Endothelial cell of umbilical vein (primary cell): ENCODE measurements around the gene CFAP46. TPM values are rescaled to one million over a fixed set of nuclear protein-coding genes. Genes with fewer than 3 reads are reported as not detected.

ENCODE experiments used
- BruUV-seq: library from RNA; stranded (reverse); fragments of 400-500 nt; replicated peaks from 2 replicates; lab custom pipeline; 2021; lab: Mats Ljungman, UMichigan
- CTCF ChIA-PET: fragments of 300-600, 350-600 bp; sonication (Branson Sonifier 250); formaldehyde crosslinking; loops from one replicate; lab custom pipeline; 2021; ENCODE audit warnings: antibody characterized with exemption, inconsistent platforms; lab: Charles Lee
- POLR2A ChIA-PET: fragments of 300-600, 350-600 bp; sonication (Branson Sonifier 250); formaldehyde crosslinking; loops from one replicate; lab custom pipeline; 2021; ENCODE audit warnings: antibody characterized with exemption, inconsistent platforms; lab: Charles Lee
- DNase-seq: peaks from one replicate; pipeline ENCODE4 v3.0.0-alpha.2; 2011; ENCODE audit warnings: low read depth, low spot score
- FAIRE-seq: peaks from 2 replicates; lab custom pipeline; 2011; peaks lifted over from hg19 to GRCh38; lab: Jason Lieb, UNC
- H2AFZ ChIP-seq: 2 replicates; pipeline ENCODE4 v1.6.0; 2012; ENCODE audit warnings: low read depth, low read length, control low read depth, inconsistent platforms
- H3K27ac ChIP-seq: 2 replicates; pipeline ENCODE4 v1.5.1; 2011; ENCODE audit warnings: low read depth, mild to moderate bottlenecking, control low read depth, low read length, moderate library complexity; ENCODE audit not compliant: insufficient read depth
- H3K27me3 ChIP-seq, 2 experiments: 2 replicates each; pipeline versions ENCODE4 v1.6.0 to v1.6.1; 2011; ENCODE audit warnings: low read length in 2 of 2, mixed read lengths in 1 of 2; ENCODE audit not compliant: control insufficient read depth in 2 of 2, insufficient read depth in 2 of 2
- H3K36me3 ChIP-seq, 2 experiments: 2 replicates in 1 of 2; 3 replicates in 1 of 2; pipeline ENCODE4 v1.5.1; 2011; ENCODE audit warnings: low read length in 2 of 2, mild to moderate bottlenecking in 1 of 2, moderate library complexity in 1 of 2; ENCODE audit not compliant: control insufficient read depth in 2 of 2, insufficient read depth in 2 of 2; ENCODE audit errors: extremely low read depth in 1 of 2
- H3K4me1 ChIP-seq: 3 replicates; pipeline ENCODE4 v1.5.1; 2011; ENCODE audit warnings: mild to moderate bottlenecking, low read length; ENCODE audit not compliant: control insufficient read depth, insufficient read depth; ENCODE audit errors: extremely low read depth
- H3K4me2 ChIP-seq: 2 replicates; pipeline ENCODE4 v1.6.1; 2011; ENCODE audit warnings: low read length, control low read depth, mixed read lengths; ENCODE audit not compliant: insufficient read depth
- H3K4me3 ChIP-seq, 3 experiments: fragments of 200-600 bp in 1 of 3; sonication (generic), shearing (Covaris generic) in 1 of 3; replicated peaks in 1 of 3; 2 replicates each; pipeline ENCODE4 v1.5.1; 2011 to 2016; ENCODE audit warnings: control low read depth in 3 of 3, low read length in 3 of 3, mild to moderate bottlenecking in 2 of 3, inconsistent platforms in 1 of 3, low read depth in 1 of 3, moderate library complexity in 1 of 3; ENCODE audit not compliant: insufficient read depth in 1 of 3
- H3K79me2 ChIP-seq: 2 replicates; pipeline ENCODE4 v1.6.0; 2012; ENCODE audit warnings: low read length, inconsistent platforms; ENCODE audit not compliant: control insufficient read depth, insufficient read depth
- H3K9ac ChIP-seq: replicated peaks from 2 replicates; pipeline ENCODE3; 2011; ENCODE audit warnings: low read length, control low read depth; ENCODE audit not compliant: insufficient read depth; ENCODE audit errors: extremely low read depth
- H3K9me1 ChIP-seq: replicated peaks from 3 replicates; pipeline ENCODE4 v1.6.0; 2011; ENCODE audit warnings: mild to moderate bottlenecking, low read length; ENCODE audit not compliant: control insufficient read depth, insufficient read depth; ENCODE audit errors: extremely low read depth
- H3K9me3 ChIP-seq: replicated peaks from 2 replicates; pipeline ENCODE4 v1.5.1; 2012; ENCODE audit warnings: low read length, inconsistent platforms; ENCODE audit not compliant: control insufficient read depth, insufficient read depth
- H4K20me1 ChIP-seq: replicated peaks from 2 replicates; pipeline ENCODE3; 2011; ENCODE audit warnings: mild to moderate bottlenecking, low read length; ENCODE audit not compliant: control insufficient read depth, insufficient read depth; ENCODE audit errors: extremely low read depth
- EZH2 ChIP-seq: IDR thresholded peaks from 2 replicates; pipeline ENCODE4 v1.6.1; 2012; ENCODE audit warnings: borderline replicate concordance, low read depth, mild to moderate bottlenecking, moderate library complexity, low read length, inconsistent platforms; ENCODE audit not compliant: severe bottlenecking
- FOS ChIP-seq: IDR thresholded peaks from 2 replicates; pipeline ENCODE4 v1.6.1; 2011; ENCODE audit warnings: mild to moderate bottlenecking, low read length, moderate library complexity, borderline replicate concordance; ENCODE audit not compliant: insufficient read depth
- GATA2 ChIP-seq: IDR thresholded peaks from 2 replicates; pipeline ENCODE4 v1.7.0; 2011; ENCODE audit warnings: low read depth, mild to moderate bottlenecking, moderate library complexity, mixed read lengths, low read length; ENCODE audit not compliant: insufficient read length, insufficient read depth
- JUN ChIP-seq: IDR thresholded peaks from 2 replicates; pipeline ENCODE4 v1.6.1; 2011; ENCODE audit warnings: borderline replicate concordance, low read depth; ENCODE audit not compliant: insufficient read length, insufficient read depth
- MYC ChIP-seq: IDR thresholded peaks from one replicate; pipeline ENCODE4 v1.6.1; 2011; ENCODE audit warnings: mild to moderate bottlenecking, low read depth, low read length
- POLR2A ChIP-seq: IDR thresholded peaks from 2 replicates; pipeline ENCODE4 v1.6.1; 2012; ENCODE audit warnings: low read depth, mild to moderate bottlenecking, control low read depth, low read length
- POLR2AphosphoS5 ChIP-seq: IDR thresholded peaks from 2 replicates; pipeline ENCODE4 v1.6.1; 2012; ENCODE audit warnings: low read depth, mild to moderate bottlenecking, control low read depth, low read length, moderate library complexity; ENCODE audit not compliant: insufficient read depth
- dilution Hi-C: fragments of 300-500 bp; cut with MboI; formaldehyde crosslinking; loops from one replicate; pipeline ENCODE4 v1.15.0; 2019; ENCODE audit warnings: low sequenced_read_pairs; ENCODE audit not compliant: extremely low pct_ligation_motif_present
- intact Hi-C: fragments of 100-400 bp; cut with micrococcal nuclease; formaldehyde crosslinking; loops from one replicate; pipeline ENCODE4 v1.10.0; 2022
- polyA plus RNA-seq, 4 experiments: library from polyadenylated mRNA; depleted of rRNA in 3 of 4; stranded (reverse) in 3 of 4; unstranded in 1 of 4; fragments of >200 nt; gene quantifications; 2 replicates each; pipeline versions ENCODE4 v1.2.1 to v1.2.3, GENCODE V29; 2011 to 2012; ENCODE audit warnings: missing spikeins in 1 of 4
- total RNA-seq: library from RNA; stranded (reverse); gene quantifications from 2 replicates; pipeline ENCODE4 v1.2.3, GENCODE V29; 2021
- TF ChIP-seq, protein P1 (sequence below), 2 donors: IDR thresholded peaks; 1 replicate in 1 of 2; 2 replicates in 1 of 2; pipeline ENCODE4 v1.5.1; 2011; ENCODE audit warnings: low read length in 2 of 2, mild to moderate bottlenecking in 2 of 2, moderate library complexity in 2 of 2, control low read depth in 1 of 2, inconsistent platforms in 1 of 2, low read depth in 1 of 2; ENCODE audit not compliant: insufficient read depth in 1 of 2; ENCODE audit errors: extremely low read depth in 1 of 2
- TF ChIP-seq, protein P2 (sequence below): IDR thresholded peaks from 2 replicates; pipeline ENCODE4 v1.6.1; 2011; ENCODE audit not compliant: insufficient read depth, insufficient read length

CFAP46 gene
- total and polyA plus RNA-seq, 2 donors (not counting 3 experiments of a cell fraction or from before 2014, with no cell fraction given), result 0.75 to 0.98 TPM

DNA sequence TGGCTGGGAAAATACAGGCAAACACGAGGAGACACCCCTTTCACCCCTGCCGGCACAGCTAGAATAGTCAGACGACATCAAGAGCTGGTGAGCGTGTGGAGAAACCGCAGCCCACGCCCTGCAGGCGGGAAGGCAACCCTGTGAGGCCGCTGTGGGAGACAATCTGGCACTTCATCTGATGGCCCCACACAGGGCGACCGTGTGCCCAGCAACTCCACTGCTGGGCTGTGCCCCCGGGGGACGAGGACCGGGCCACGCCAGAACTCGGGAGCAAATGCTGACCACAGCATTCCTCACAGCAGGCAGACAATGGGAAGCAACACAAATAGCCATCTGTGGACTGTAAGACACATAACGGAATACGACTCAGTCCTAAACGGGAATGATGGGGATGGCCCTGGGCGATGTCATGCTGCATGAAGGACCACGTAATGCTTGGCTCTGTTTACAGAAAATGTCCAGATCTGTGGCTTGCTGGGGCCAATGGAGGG is 58.9 kb downstream of the CFAP46 start:
- CTCF ChIA-PET, result no interaction called here

More for the DNA sequence above, 58.9 kb downstream of the CFAP46 start:
- no peak overlapping the region for H3K4me2 ChIP-seq
- no peaks in the 10 kb centered on the region for H3K36me3 ChIP-seq
- no peaks in the 10 kb centered on the region for H4K20me1 ChIP-seq
- H3K9me1 ChIP-seq, result no peaks in the 10 kb centered on the region
- no peaks in the 10 kb centered on the region for H3K4me1 ChIP-seq
- no peak for FAIRE-seq
- dilution Hi-C loops (no loop called here), intact Hi-C loops (no loop called here)
- no peak overlapping the region for H2AFZ ChIP-seq
- TF ChIP-seq EZH2 (no peak), JUN (no peak), GATA2 (no peak), FOS (no peak), POLR2AphosphoS5 (no peak), MYC (no peak), POLR2A (no peak)
- TF ChIP-seq, protein P1, sequence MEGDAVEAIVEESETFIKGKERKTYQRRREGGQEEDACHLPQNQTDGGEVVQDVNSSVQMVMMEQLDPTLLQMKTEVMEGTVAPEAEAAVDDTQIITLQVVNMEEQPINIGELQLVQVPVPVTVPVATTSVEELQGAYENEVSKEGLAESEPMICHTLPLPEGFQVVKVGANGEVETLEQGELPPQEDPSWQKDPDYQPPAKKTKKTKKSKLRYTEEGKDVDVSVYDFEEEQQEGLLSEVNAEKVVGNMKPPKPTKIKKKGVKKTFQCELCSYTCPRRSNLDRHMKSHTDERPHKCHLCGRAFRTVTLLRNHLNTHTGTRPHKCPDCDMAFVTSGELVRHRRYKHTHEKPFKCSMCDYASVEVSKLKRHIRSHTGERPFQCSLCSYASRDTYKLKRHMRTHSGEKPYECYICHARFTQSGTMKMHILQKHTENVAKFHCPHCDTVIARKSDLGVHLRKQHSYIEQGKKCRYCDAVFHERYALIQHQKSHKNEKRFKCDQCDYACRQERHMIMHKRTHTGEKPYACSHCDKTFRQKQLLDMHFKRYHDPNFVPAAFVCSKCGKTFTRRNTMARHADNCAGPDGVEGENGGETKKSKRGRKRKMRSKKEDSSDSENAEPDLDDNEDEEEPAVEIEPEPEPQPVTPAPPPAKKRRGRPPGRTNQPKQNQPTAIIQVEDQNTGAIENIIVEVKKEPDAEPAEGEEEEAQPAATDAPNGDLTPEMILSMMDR (IDR thresholded peaks at IDR 0.05; ENCODE audit: extremely low read depth in 1 of 2, insufficient read depth in 1 of 2, low read depth in 1 of 2, low read length in 2 of 2), result no peak
- TF ChIP-seq, protein P2, sequence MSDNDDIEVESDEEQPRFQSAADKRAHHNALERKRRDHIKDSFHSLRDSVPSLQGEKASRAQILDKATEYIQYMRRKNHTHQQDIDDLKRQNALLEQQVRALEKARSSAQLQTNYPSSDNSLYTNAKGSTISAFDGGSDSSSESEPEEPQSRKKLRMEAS, result no peak
- no TSS peak for BruUV-seq
- POLR2A ChIA-PET, result no interaction called here
- H3K27ac ChIP-seq, result no peak overlapping the region
- no peak overlapping the region for H3K4me3 ChIP-seq
- no peak overlapping the region for H3K9ac ChIP-seq
- no peak for DNase-seq
- no peaks in the 10 kb centered on the region for H3K9me3 ChIP-seq
- no peaks in the 10 kb centered on the region for H3K79me2 ChIP-seq
- H3K27me3 ChIP-seq, result no peaks in the 10 kb centered on the region
